GM13976 (cell line): ENCODE measurements around the gene TIGD2.

Source experiments
- DNase-seq: peaks from one replicate; pipeline ENCODE4 v3.0.0; 2012; ENCODE audit warnings: low spot score
- in situ Hi-C: fragments of 300-500 bp; cut with MboI; formaldehyde crosslinking; loops from one replicate; pipeline ENCODE4 v1.12.0; 2022; ENCODE audit warnings: low sequenced_read_pairs, mixed read lengths, inconsistent platforms; ENCODE audit not compliant: unreplicated experiment
- TF ChIP-seq, protein P1 (sequence below): IDR thresholded peaks from 2 replicates; pipeline ENCODE4 v1.5.1; 2012; ENCODE audit warnings: borderline replicate concordance, mild to moderate bottlenecking; ENCODE audit not compliant: insufficient read depth; ENCODE audit errors: extremely low read depth, missing control alignments, control extremely low read depth

The TIGD2 gene

DNA sequence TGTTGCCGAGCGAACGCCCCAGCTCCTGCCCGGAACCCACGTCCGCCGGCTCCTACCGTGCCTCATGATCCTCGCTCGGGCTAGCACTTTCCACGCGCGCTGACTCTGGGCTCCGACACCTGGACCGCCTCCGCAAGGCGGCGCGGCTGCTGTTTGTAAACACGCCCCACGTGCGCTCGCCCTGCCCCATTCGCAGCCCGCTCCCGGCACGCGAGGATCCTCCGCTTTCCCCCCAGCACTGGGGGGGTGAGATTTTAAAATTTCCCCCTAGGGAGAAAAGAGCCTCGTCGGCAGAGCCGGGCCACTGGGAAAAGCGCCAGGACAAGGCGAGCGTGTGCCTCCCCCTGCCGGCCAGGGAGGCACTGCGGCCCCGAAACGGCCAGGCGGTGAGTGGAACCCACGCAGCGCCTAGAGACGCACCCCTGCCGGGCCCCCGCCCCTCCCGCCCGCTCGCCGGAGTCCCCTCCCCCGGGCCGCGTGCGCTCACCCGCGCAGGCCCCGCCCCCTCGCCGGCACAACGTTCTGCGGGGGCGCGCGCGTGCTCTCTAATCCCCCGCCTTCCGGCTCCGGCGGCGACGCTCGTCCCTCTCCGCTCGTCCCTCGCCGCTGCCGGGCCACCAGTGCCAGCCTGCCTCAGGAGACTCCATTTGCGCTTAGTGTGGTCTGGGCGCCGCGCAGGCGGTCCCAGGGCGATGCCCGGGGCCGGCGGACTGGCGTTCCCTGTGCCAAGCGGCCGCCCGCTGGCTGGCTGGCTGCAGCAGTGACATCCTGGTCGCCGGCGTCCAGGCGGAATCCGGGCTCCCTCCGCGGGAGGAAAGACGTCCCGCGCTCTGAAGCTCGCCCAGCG, at the start of gene TIGD2:
Gene TIGD2, plus strand, starts transcription at position 548 of the 847 bp plus-strand sequence. CDS start 1,442 bp downstream, outside the sequence.
- DNase-seq = peak; percentile 97
- in situ Hi-C loops = no loop called here
- TF ChIP-seq, protein P1, sequence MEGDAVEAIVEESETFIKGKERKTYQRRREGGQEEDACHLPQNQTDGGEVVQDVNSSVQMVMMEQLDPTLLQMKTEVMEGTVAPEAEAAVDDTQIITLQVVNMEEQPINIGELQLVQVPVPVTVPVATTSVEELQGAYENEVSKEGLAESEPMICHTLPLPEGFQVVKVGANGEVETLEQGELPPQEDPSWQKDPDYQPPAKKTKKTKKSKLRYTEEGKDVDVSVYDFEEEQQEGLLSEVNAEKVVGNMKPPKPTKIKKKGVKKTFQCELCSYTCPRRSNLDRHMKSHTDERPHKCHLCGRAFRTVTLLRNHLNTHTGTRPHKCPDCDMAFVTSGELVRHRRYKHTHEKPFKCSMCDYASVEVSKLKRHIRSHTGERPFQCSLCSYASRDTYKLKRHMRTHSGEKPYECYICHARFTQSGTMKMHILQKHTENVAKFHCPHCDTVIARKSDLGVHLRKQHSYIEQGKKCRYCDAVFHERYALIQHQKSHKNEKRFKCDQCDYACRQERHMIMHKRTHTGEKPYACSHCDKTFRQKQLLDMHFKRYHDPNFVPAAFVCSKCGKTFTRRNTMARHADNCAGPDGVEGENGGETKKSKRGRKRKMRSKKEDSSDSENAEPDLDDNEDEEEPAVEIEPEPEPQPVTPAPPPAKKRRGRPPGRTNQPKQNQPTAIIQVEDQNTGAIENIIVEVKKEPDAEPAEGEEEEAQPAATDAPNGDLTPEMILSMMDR = peak; percentile 92

DNA sequence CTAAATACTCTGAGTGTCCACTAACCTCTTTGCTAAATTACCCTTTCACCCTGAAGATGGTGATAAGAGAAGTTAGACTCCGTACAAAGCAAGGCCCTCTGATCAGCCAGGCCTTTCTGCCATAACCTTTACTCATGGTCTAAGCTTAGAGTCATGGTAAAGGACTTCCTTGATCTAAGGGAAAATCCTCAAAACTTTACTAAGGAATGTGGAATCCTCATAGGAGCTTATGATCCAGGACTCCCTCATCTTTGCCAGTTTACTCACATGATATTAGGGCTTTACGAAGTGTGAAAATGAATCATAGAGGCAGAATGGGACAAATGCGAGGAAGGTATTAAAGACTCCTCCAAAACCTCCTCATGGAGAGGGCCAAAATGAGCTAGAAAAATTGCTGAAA, 46.5 kb upstream of the TIGD2 start:
- TF ChIP-seq, protein P1 = no peak
- in situ Hi-C loops = no loop called here
- no peak for DNase-seq

DNA sequence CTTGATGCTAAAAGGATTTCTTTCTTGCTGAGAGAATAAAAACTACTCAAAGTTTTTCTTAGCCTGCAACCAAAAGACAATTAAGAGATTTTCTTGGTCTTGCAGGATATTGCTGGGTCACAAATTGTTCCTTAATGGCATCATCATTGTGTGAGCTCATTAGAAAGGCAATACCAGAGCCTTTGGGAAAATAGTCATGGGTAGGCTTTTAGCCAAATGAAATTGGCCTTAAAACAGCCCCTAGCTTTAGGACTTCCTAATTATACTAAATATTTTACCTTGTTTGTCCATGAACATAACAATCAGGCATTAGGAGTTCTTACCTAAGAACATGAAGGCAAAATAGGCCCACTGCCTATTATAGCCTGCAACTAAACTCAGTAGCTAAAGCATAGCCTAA, 43.9 kb upstream of the TIGD2 start:
- in situ Hi-C loops = no loop called here
- no peak for DNase-seq
- TF ChIP-seq, protein P1 = no peak

DNA sequence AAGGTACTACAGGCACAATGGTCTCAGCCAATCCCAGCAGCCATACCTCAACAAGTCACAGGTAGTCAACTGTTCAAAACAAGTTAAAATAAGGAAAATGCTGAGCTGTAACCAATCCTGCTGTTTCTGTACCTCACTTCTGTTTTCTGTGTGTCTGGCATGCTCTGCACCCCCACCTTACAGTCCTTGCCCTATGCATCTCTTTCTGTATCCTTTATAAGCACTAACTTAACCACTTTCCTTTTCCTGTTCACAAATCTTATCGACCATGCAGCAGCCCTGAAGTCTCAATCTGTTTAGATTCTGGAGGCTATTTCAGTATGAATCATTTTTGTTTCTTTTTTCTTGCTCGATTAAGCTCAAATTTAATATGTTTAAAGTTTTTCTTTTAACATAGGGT, 41.9 kb upstream of the TIGD2 start:
- TF ChIP-seq, protein P1 = no peak
- DNase-seq = no peak
- in situ Hi-C loops = no loop called here

DNA sequence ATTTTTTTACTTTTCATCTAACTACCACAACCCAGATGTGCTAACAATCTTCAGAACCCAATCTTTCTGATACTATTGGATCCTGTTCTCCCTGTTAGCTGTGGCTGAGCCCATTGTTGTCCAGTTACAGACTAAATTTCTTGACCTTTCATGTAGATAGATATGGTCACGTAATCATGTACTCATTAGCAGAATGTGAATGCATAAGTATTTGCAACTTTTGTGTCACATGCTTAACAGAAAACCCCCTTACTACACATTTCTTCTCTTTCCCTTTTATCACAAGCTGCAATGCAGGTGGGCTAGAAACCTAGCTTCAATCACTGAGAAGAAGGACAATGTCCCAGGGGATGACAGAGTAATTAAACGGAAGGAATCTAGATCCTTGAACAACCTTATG, 41.3 kb upstream of the TIGD2 start:
- TF ChIP-seq, protein P1 = no peak
- no peak for DNase-seq
- in situ Hi-C loops = no loop called here

DNA sequence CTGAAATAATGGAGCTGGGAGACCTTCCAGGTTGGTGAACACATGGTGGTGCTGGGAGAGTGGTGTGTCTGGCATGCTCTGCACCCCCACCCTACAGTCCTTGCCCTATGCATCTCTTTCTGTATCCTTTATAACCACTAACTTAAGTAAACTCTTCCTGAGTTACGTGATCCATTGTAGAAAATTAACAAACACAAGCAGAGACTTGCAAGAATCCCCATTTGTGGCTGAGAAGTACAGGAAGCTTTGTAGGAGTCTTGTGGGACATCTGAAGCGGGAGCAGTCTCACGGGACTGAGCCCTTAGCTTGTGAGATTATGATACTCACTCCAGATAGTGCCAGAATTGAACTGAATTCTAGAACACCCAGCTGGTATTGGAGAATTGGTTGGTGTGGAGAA, 40.0 kb upstream of the TIGD2 start:
- no peak for DNase-seq
- in situ Hi-C loops = no loop called here
- TF ChIP-seq, protein P1 = no peak
